ENCODE data around the gene FUT2.

The FUT2 gene

GRCh38 chr19:48671446-48671995, 24.2 kb upstream of the FUT2 start:
- TF ChIP-seq ZNF26 (tag by site-specific recombination; IDR thresholded peaks at IDR 0.05) (no peak), ZNF19 (tag by site-specific recombination; IDR thresholded peaks at IDR 0.05; ENCODE audit: low read depth) (no peak), ZNF362 (tag by site-specific recombination; IDR thresholded peaks at IDR 0.05) (no peak), ZNF670 (tag by site-specific recombination; IDR thresholded peaks at IDR 0.05; ENCODE audit: low read depth) (no peak), ZSCAN5A (tag by site-specific recombination; IDR thresholded peaks at IDR 0.05) (no peak)
- POLR2A ChIA-PET: no interaction called here
- CTCF ChIA-PET: interaction anchor here (1.0 to 1.1 kb wide), 2 partner anchors 34 to 124 kb away, joined by 3 read pairs; no protein-coding TSS in a partner anchor

GRCh38 chr19:48672994-48673393, 22.8 kb upstream of the FUT2 start, which contains the start of gene NTN5:
NTN5 (minus strand) TSS chr19:48673017; CDS start chr19:48670986, 2,031 bp downstream.
- TF ChIP-seq ZNF544 (tag by site-specific recombination; IDR thresholded peaks at IDR 0.05) (no peak), ZNF654 (tag by site-specific recombination; IDR thresholded peaks at IDR 0.05; ENCODE audit: low read depth) (no peak), GLI2 (tag by site-specific recombination; IDR thresholded peaks at IDR 0.05; ENCODE audit: borderline replicate concordance, low read depth) (no peak), KLF9 (tag by site-specific recombination; IDR thresholded peaks at IDR 0.05; ENCODE audit: low read depth) (no peak), ZNF792 (tag by site-specific recombination; IDR thresholded peaks at IDR 0.05) (no peak), ZNF777 (tag by site-specific recombination; IDR thresholded peaks at IDR 0.05; ENCODE audit: borderline replicate concordance) (no peak), ZNF239 (tag by site-specific recombination; IDR thresholded peaks at IDR 0.05) (no peak), ZNF561 (tag by site-specific recombination; IDR thresholded peaks at IDR 0.05; ENCODE audit: borderline replicate concordance) (no peak), ZNF155 (tag by site-specific recombination; IDR thresholded peaks at IDR 0.05) (no peak), IKZF3 (tag by site-specific recombination; IDR thresholded peaks at IDR 0.05) (no peak)
- CTCF ChIA-PET: interaction anchor here (2.2 kb wide), 1 partner anchor 115 kb away, joined by 12 read pairs; no protein-coding TSS in a partner anchor
- Histone ChIP-seq H3K9me3 (ENCODE audit: control insufficient read depth, insufficient read depth, low read depth, low read length) (no peaks in the 10 kb centered on the region), H3K27ac (ENCODE audit: extremely low read depth, low read depth, low read length) (no peak within 1 kb of the TSS), H3K4me1 (ENCODE audit: control insufficient read depth, insufficient read depth, low read length) (no peaks in the 10 kb centered on the region; the same call in 1 of the 2 replicates), H3K36me3 (ENCODE audit: control insufficient read depth in 2 of 2, insufficient read depth in 1 of 2, low read length in 2 of 2) (no peaks in the 10 kb centered on the region), H3K4me3 (ENCODE audit: low read depth, low read length) (no peak within 1 kb of the TSS)
- POLR2A ChIA-PET: no interaction called here

More at GRCh38 chr19:48671446-48671995, 24.2 kb upstream of the FUT2 start:
- H3K4me3 ChIP-seq (ENCODE audit: low read depth, low read length): no peak overlapping the region
- no peaks in the 10 kb centered on the region for H3K36me3 ChIP-seq (ENCODE audit: control insufficient read depth in 2 of 2, insufficient read depth in 1 of 2, low read length in 2 of 2)
- no peak overlapping the region for H3K27ac ChIP-seq (ENCODE audit: extremely low read depth, low read depth, low read length)
- no peaks in the 10 kb centered on the region; the same call in 1 of the 2 replicates for H3K4me1 ChIP-seq (ENCODE audit: control insufficient read depth, insufficient read depth, low read length)
- no peaks in the 10 kb centered on the region for H3K9me3 ChIP-seq (ENCODE audit: control insufficient read depth, insufficient read depth, low read depth, low read length)

GRCh38 chr19:48673436-48674100, 22.2 kb upstream of the FUT2 start:
- Histone ChIP-seq H3K36me3 (ENCODE audit: control insufficient read depth in 2 of 2, insufficient read depth in 1 of 2, low read length in 2 of 2) (no peaks in the 10 kb centered on the region), H3K9me3 (ENCODE audit: control insufficient read depth, insufficient read depth, low read depth, low read length) (no peaks in the 10 kb centered on the region), H3K4me1 (ENCODE audit: control insufficient read depth, insufficient read depth, low read length) (no peaks in the 10 kb centered on the region; the same call in 1 of the 2 replicates), H3K4me3 (ENCODE audit: low read depth, low read length) (no peak overlapping the region), H3K27ac (ENCODE audit: extremely low read depth, low read depth, low read length) (no peak overlapping the region)
- ChIA-PET CTCF (interaction anchor here (0.6 to 3.9 kb wide), 14 partner anchors 14 to 473 kb away, joined by 3 to 35 read pairs (median 4); partner anchors contain the start of gene CA11), POLR2A (interaction anchor here (0.8 to 0.9 kb wide), 2 partner anchors 28 to 184 kb away, joined by 3 read pairs; partner anchors contain the start of gene CA11)
- no peak for TF ChIP-seq ZNF692 (tag by site-specific recombination; IDR thresholded peaks at IDR 0.05)

Data from HEK293 (cell line).